Right hindlimb (tissue), 1 donor: ENCODE results near the gene SMAD7.
"Not testable (repeated sequence)": the region's sequence is repeated elsewhere in the genome, so short reads cannot be mapped to it uniquely, and the experiment has no call there.

Experiments
- DNase-seq: peaks from one replicate; pipeline ENCODE4 v3.0.0-alpha.2; 2018

Gene SMAD7

GRCh38 chr18:48876590-48876989, 74.2 kb downstream of the SMAD7 start:
- DNase-seq: no peak

GRCh38 chr18:48875942-48876511, 74.7 kb downstream of the SMAD7 start:
- no peak for DNase-seq

- no peak for DNase-seq
Measured at GRCh38 chr18:48875314-48875941, 75.3 kb downstream of the SMAD7 start.

- DNase-seq: no peak
Measured at GRCh38 chr18:48874701-48875162, 76.0 kb downstream of the SMAD7 start.

- no peak for DNase-seq
Measured at GRCh38 chr18:48874233-48874632, 76.5 kb downstream of the SMAD7 start.

- no peak for DNase-seq
Measured at GRCh38 chr18:48872234-48873145, 78.3 kb downstream of the SMAD7 start.

- DNase-seq: no peak
Measured at GRCh38 chr18:48871391-48872166, 79.2 kb downstream of the SMAD7 start.

- DNase-seq: not testable (repeated sequence)
Measured at GRCh38 chr18:48870926-48871325, 79.8 kb downstream of the SMAD7 start.
